ENCODE data around the gene SPINT2.
"Not testable (repeated sequence)": the region's sequence is repeated elsewhere in the genome, so short reads cannot be mapped to it uniquely, and the experiment has no call there.

The SPINT2 gene

GRCh38 chr19:38243279-38243673 is 21.1 kb upstream of the SPINT2 start:
- no peak for DNase-seq

GRCh38 chr19:38245826-38246498 is 18.4 kb upstream of the SPINT2 start:
- no peak for DNase-seq

GRCh38 chr19:38247126-38247525 is 17.2 kb upstream of the SPINT2 start:
- DNase-seq, result no peak

GRCh38 chr19:38247734-38248268 is 16.6 kb upstream of the SPINT2 start:
- DNase-seq, result no peak

- DNase-seq, result no peak
Measured at GRCh38 chr19:38248421-38248820, 16.0 kb upstream of the SPINT2 start.

GRCh38 chr19:38250428-38250820 is 13.9 kb upstream of the SPINT2 start:
- DNase-seq, result no peak

GRCh38 chr19:38250821-38251563 is 13.4 kb upstream of the SPINT2 start:
- DNase-seq, result no peak

- no peak for DNase-seq
Measured at GRCh38 chr19:38251564-38252051, 12.8 kb upstream of the SPINT2 start.

- DNase-seq, result no peak
Measured at GRCh38 chr19:38252385-38252784, 12.0 kb upstream of the SPINT2 start.

- DNase-seq, result no peak
Measured at GRCh38 chr19:38252941-38253691, 11.3 kb upstream of the SPINT2 start.

- DNase-seq, result no peak
Measured at GRCh38 chr19:38253788-38254187, 10.6 kb upstream of the SPINT2 start.

GRCh38 chr19:38255383-38256014 is 8.9 kb upstream of the SPINT2 start:
- DNase-seq, result no peak

GRCh38 chr19:38261942-38262341 is 2.4 kb upstream of the SPINT2 start:
- DNase-seq, result not testable (repeated sequence)

GRCh38 chr19:38262585-38263268 is 1.6 kb upstream of the SPINT2 start:
- DNase-seq, result no peak

GRCh38 chr19:38263689-38264485 is 486 bp upstream of the SPINT2 start:
- peak; percentile 78 for DNase-seq

GRCh38 chr19:38265213-38265861 is 964 bp downstream of the SPINT2 start:
- no peak for DNase-seq

GRCh38 chr19:38265921-38266429 is 1.6 kb downstream of the SPINT2 start:
- DNase-seq, result no peak

GRCh38 chr19:38266981-38267597 is 2.7 kb downstream of the SPINT2 start:
- no peak for DNase-seq

- no peak for DNase-seq
Measured at GRCh38 chr19:38267761-38268483, 3.5 kb downstream of the SPINT2 start.

Measured in effector CD8-positive, alpha-beta T cell (primary cell).